Choroid plexus epithelial cell (primary cell): ENCODE measurements around the gene CYP20A1.
A peak's percentile ranks its signal among the peaks of the same experiment; 100 is the strongest.
"Not testable (repeated sequence)": the region's sequence is repeated elsewhere in the genome, so short reads cannot be mapped to it uniquely, and the experiment has no call there.

Source experiments
- DNase-seq: peaks from one replicate; pipeline ENCODE4 v3.0.0-alpha.2; 2010; ENCODE audit warnings: low read depth
- H3K4me3 ChIP-seq: 2 replicates; pipeline ENCODE4 v1.5.1; 2011; ENCODE audit warnings: low read depth, mild to moderate bottlenecking, control low read depth, low read length, moderate library complexity
- CTCF ChIP-seq: conservative IDR thresholded peaks from 2 replicates; pipeline ENCODE4 v1.5.1; 2011; ENCODE audit warnings: low read depth, mild to moderate bottlenecking, control low read depth, inconsistent platforms, low read length, moderate library complexity

The CYP20A1 gene

GRCh38 chr2:203330434-203330833 is 91.6 kb downstream of the CYP20A1 start:
- no peak for TF ChIP-seq CTCF
- H3K4me3 ChIP-seq: no peak overlapping the region
- DNase-seq: peak; percentile 81

- H3K4me3 ChIP-seq: no peak overlapping the region
- TF ChIP-seq CTCF: no peak
- no peak for DNase-seq
These were observed 99.5 kb downstream of the CYP20A1 start for GRCh38 chr2:203338322-203338721.

GRCh38 chr2:203340791-203341487 is 102.1 kb downstream of the CYP20A1 start:
- TF ChIP-seq CTCF: no peak
- H3K4me3 ChIP-seq: no peak overlapping the region
- peak; percentile 82 for DNase-seq

GRCh38 chr2:203341741-203342310 is 103.0 kb downstream of the CYP20A1 start:
- no peak for TF ChIP-seq CTCF
- DNase-seq: peak; percentile 35

GRCh38 chr2:203342374-203342773 is 103.6 kb downstream of the CYP20A1 start:
- DNase-seq, H3K4me3 ChIP-seq: not testable (repeated sequence)

More at GRCh38 chr2:203341741-203342310, 103.0 kb downstream of the CYP20A1 start:
- H3K4me3 ChIP-seq: no peak overlapping the region

- no peak for TF ChIP-seq CTCF
- no peak for DNase-seq
- H3K4me3 ChIP-seq: no peak overlapping the region
These were observed 105.8 kb downstream of the CYP20A1 start for GRCh38 chr2:203344667-203345066.

- no peak overlapping the region for H3K4me3 ChIP-seq
- DNase-seq: no peak
- no peak for TF ChIP-seq CTCF
These were observed 107.8 kb downstream of the CYP20A1 start for GRCh38 chr2:203346612-203347011.
